Measurements from ENCODE around the gene IFITM2.

DNA sequence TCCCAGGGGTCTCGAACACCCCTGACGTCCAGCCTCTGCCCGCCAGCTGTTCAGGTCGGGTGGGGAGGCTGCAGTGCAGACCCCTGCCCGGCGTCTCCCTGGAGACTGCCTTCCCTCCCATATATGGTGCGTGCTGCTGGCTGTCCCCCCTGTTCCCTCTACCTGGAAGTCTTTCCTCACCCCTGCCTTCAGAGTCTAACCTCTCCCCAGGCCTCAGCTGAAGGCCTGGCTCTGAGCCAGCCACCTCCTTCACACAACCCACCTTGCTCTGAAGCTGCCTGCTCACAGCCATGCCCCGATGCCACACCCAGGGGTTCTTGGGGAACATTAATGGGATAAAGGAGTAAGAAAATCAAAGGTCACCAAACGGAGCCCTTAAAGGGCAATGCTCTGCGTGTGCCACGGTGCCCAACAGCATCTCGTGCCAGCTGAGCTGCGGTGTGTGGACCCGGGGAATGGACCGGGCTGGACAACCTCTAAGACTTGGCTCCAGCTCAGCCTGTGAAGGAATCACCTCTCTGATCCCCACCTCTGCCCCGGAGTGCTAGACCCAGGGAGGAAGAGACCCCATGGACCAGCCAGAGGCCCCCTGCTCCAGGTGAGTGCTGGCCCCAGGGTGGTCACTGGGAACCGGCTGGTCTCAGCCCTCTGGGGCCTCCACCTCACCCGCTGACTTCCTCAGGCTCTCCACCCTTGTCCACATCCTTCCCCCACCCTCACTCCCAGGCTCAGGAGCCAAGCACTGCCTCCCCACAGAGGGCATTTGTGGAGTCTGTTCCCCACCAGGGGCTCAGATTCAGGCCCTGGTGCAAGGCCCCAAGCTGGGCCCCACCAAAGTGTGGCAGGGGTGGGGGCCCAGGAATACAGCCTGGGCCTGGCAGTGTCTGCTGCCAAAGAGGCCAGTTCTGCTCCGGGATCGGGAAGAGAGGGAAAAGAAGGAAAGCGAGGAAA lies 29.3 kb upstream of the IFITM2 start, which contains the start of gene NLRP6:
- TF ChIP-seq, protein P1, sequence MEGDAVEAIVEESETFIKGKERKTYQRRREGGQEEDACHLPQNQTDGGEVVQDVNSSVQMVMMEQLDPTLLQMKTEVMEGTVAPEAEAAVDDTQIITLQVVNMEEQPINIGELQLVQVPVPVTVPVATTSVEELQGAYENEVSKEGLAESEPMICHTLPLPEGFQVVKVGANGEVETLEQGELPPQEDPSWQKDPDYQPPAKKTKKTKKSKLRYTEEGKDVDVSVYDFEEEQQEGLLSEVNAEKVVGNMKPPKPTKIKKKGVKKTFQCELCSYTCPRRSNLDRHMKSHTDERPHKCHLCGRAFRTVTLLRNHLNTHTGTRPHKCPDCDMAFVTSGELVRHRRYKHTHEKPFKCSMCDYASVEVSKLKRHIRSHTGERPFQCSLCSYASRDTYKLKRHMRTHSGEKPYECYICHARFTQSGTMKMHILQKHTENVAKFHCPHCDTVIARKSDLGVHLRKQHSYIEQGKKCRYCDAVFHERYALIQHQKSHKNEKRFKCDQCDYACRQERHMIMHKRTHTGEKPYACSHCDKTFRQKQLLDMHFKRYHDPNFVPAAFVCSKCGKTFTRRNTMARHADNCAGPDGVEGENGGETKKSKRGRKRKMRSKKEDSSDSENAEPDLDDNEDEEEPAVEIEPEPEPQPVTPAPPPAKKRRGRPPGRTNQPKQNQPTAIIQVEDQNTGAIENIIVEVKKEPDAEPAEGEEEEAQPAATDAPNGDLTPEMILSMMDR (conservative IDR thresholded peaks at IDR 0.05 in 1 of 2, IDR thresholded peaks at IDR 0.05 in 1 of 2; ENCODE audit: low read depth in 1 of 2, low read length in 2 of 2): no peak
- no peak for TF ChIP-seq EZH2 (IDR thresholded peaks at IDR 0.05; ENCODE audit: low read length, missing control alignments)

Data from fibroblast of lung (primary cell).